ENCODE measurements around the gene EYA4. TPM values are rescaled to one million over a fixed set of nuclear protein-coding genes. Genes with fewer than 3 reads are reported as not detected.

EYA4 gene
- total RNA-seq, 1 donor from 2014 or later = 1.6 TPM

- no peak overlapping the region for H3K27ac Mint-ChIP-seq (ENCODE audit: unreplicated experiment)
- no peaks in the 10 kb centered on the region for H3K9me3 Mint-ChIP-seq (ENCODE audit: unreplicated experiment)
- no peaks in the 10 kb centered on the region for H4K20me1 ChIP-seq (ENCODE audit: insufficient read depth, low read length)
These were observed 152.7 kb downstream of the EYA4 start for GRCh38 chr6:133393891-133394290.

DNA sequence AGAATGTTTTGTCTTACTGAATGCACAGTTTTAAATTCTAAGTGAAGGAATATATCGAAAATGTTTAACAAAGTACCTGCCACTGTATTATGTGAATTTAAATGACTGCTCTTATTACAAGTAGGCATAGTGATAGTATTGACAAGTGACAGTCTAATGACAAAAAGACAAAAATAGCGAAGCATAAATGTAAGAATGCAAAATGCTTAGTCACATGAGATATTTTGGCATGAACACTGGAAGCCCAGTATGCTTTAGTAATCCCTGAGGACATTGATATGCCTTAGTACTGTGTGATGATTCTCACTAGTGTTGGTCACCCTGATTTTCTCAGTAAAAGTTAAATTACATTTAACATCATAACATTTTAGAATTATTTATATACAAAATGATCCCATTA, 153.5 kb downstream of the EYA4 start:
- TF ChIP-seq, protein P1, sequence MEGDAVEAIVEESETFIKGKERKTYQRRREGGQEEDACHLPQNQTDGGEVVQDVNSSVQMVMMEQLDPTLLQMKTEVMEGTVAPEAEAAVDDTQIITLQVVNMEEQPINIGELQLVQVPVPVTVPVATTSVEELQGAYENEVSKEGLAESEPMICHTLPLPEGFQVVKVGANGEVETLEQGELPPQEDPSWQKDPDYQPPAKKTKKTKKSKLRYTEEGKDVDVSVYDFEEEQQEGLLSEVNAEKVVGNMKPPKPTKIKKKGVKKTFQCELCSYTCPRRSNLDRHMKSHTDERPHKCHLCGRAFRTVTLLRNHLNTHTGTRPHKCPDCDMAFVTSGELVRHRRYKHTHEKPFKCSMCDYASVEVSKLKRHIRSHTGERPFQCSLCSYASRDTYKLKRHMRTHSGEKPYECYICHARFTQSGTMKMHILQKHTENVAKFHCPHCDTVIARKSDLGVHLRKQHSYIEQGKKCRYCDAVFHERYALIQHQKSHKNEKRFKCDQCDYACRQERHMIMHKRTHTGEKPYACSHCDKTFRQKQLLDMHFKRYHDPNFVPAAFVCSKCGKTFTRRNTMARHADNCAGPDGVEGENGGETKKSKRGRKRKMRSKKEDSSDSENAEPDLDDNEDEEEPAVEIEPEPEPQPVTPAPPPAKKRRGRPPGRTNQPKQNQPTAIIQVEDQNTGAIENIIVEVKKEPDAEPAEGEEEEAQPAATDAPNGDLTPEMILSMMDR (IDR thresholded peaks at IDR 0.05; ENCODE audit: insufficient read depth, low read depth, low read length) = no peak
- TF ChIP-seq EZH2 (IDR thresholded peaks at IDR 0.05; ENCODE audit: insufficient read depth, low read length) = no peak

More at GRCh38 chr6:133393891-133394290, 152.7 kb downstream of the EYA4 start:
- Histone ChIP-seq H3K27ac (ENCODE audit: low read depth, low read length) (no peak overlapping the region), H3K4me2 (ENCODE audit: low read length) (no peak overlapping the region), H3K36me3 (ENCODE audit: insufficient read depth, low read length) (no peaks in the 10 kb centered on the region), H3K4me3 (ENCODE audit: insufficient read depth, low read depth, low read length) (no peak overlapping the region), H3K9ac (ENCODE audit: low read length) (no peak overlapping the region), H3K27me3 (ENCODE audit: insufficient read depth, low read length) (no peaks in the 10 kb centered on the region), H2AFZ (ENCODE audit: low read depth, low read length) (no peak overlapping the region), H3K9me3 (ENCODE audit: insufficient read depth, low read depth, low read length) (no peaks in the 10 kb centered on the region), H3K4me1 (ENCODE audit: insufficient read depth, low read length) (peaks cover 10% of the 10 kb centered on the region), H3K79me2 (ENCODE audit: insufficient read depth, low read length) (no peaks in the 10 kb centered on the region)
- Mint-ChIP-seq H3K36me3 (ENCODE audit: low read depth, unreplicated experiment) (no peaks in the 10 kb centered on the region), H3K27me3 (ENCODE audit: low read depth, unreplicated experiment) (no peaks in the 10 kb centered on the region), H3K4me1 (ENCODE audit: low read depth, unreplicated experiment) (peaks cover 7% of the 10 kb centered on the region), H3K4me3 (ENCODE audit: unreplicated experiment) (no peak overlapping the region)
- DNase-seq (ENCODE audit: low read depth) = no peak
- no peak for FAIRE-seq
- TF ChIP-seq, protein P1 (IDR thresholded peaks at IDR 0.05; ENCODE audit: insufficient read depth, low read depth, low read length) = no peak
- TF ChIP-seq EZH2 (IDR thresholded peaks at IDR 0.05; ENCODE audit: insufficient read depth, low read length) = no peak

GRCh38 chr6:133396233-133396983, 155.3 kb downstream of the EYA4 start:
- H3K9me3 Mint-ChIP-seq (ENCODE audit: unreplicated experiment) = no peaks in the 10 kb centered on the region
- no peak overlapping the region for H2AFZ ChIP-seq (ENCODE audit: low read depth, low read length)
- no peak for TF ChIP-seq EZH2 (IDR thresholded peaks at IDR 0.05; ENCODE audit: insufficient read depth, low read length)
- TF ChIP-seq, protein P1 (IDR thresholded peaks at IDR 0.05; ENCODE audit: insufficient read depth, low read depth, low read length) = no peak
- H3K36me3 Mint-ChIP-seq (ENCODE audit: low read depth, unreplicated experiment) = no peaks in the 10 kb centered on the region
- no peaks in the 10 kb centered on the region for H3K36me3 ChIP-seq (ENCODE audit: insufficient read depth, low read length)
- no peak overlapping the region for H3K4me3 Mint-ChIP-seq (ENCODE audit: unreplicated experiment)
- no peaks in the 10 kb centered on the region for H4K20me1 ChIP-seq (ENCODE audit: insufficient read depth, low read length)
- peaks cover 10% of the 10 kb centered on the region for H3K4me1 ChIP-seq (ENCODE audit: insufficient read depth, low read length)
- H3K4me2 ChIP-seq (ENCODE audit: low read length) = no peak overlapping the region
- no peaks in the 10 kb centered on the region for H3K79me2 ChIP-seq (ENCODE audit: insufficient read depth, low read length)
- no peak overlapping the region for H3K27ac ChIP-seq (ENCODE audit: low read depth, low read length)
- DNase-seq (ENCODE audit: low read depth) (peak; percentile 11), FAIRE-seq (no peak)
- H3K4me3 ChIP-seq (ENCODE audit: insufficient read depth, low read depth, low read length) = no peak overlapping the region
- no peak overlapping the region for H3K27ac Mint-ChIP-seq (ENCODE audit: unreplicated experiment)
- peaks cover 7% of the 10 kb centered on the region for H3K4me1 Mint-ChIP-seq (ENCODE audit: low read depth, unreplicated experiment)
- no peaks in the 10 kb centered on the region for H3K27me3 Mint-ChIP-seq (ENCODE audit: low read depth, unreplicated experiment)
- no peak overlapping the region for H3K9ac ChIP-seq (ENCODE audit: low read length)
- H3K9me3 ChIP-seq (ENCODE audit: insufficient read depth, low read depth, low read length) = no peaks in the 10 kb centered on the region
- H3K27me3 ChIP-seq (ENCODE audit: insufficient read depth, low read length) = no peaks in the 10 kb centered on the region

More for the DNA sequence above, 153.5 kb downstream of the EYA4 start:
- Histone ChIP-seq H3K27me3 (ENCODE audit: insufficient read depth, low read length) (no peaks in the 10 kb centered on the region), H2AFZ (ENCODE audit: low read depth, low read length) (no peak overlapping the region), H3K4me2 (ENCODE audit: low read length) (no peak overlapping the region), H3K9me3 (ENCODE audit: insufficient read depth, low read depth, low read length) (no peaks in the 10 kb centered on the region), H3K4me1 (ENCODE audit: insufficient read depth, low read length) (peaks cover 10% of the 10 kb centered on the region), H3K36me3 (ENCODE audit: insufficient read depth, low read length) (no peaks in the 10 kb centered on the region), H3K9ac (ENCODE audit: low read length) (no peak overlapping the region), H3K27ac (ENCODE audit: low read depth, low read length) (no peak overlapping the region), H3K4me3 (ENCODE audit: insufficient read depth, low read depth, low read length) (no peak overlapping the region), H4K20me1 (ENCODE audit: insufficient read depth, low read length) (no peaks in the 10 kb centered on the region), H3K79me2 (ENCODE audit: insufficient read depth, low read length) (no peaks in the 10 kb centered on the region)
- Mint-ChIP-seq H3K9me3 (ENCODE audit: unreplicated experiment) (no peaks in the 10 kb centered on the region), H3K4me3 (ENCODE audit: unreplicated experiment) (no peak overlapping the region), H3K27ac (ENCODE audit: unreplicated experiment) (no peak overlapping the region), H3K36me3 (ENCODE audit: low read depth, unreplicated experiment) (no peaks in the 10 kb centered on the region), H3K4me1 (ENCODE audit: low read depth, unreplicated experiment) (peaks cover 7% of the 10 kb centered on the region), H3K27me3 (ENCODE audit: low read depth, unreplicated experiment) (no peaks in the 10 kb centered on the region)
- DNase-seq (ENCODE audit: low read depth) (no peak), FAIRE-seq (no peak)
